Measurements from ENCODE around the gene AGPAT2. TPM values are rescaled to one million over a fixed set of nuclear protein-coding genes. Genes with fewer than 3 reads are reported as not detected.

The AGPAT2 gene
- total and polyA plus RNA-seq, 2 of the 4 experiments (the other 2 are of a cell fraction) = 16.1 to 39.5 TPM

- Histone ChIP-seq H3K23ac (ENCODE audit: low read depth, low read length) (no peak overlapping the region), H4K5ac (ENCODE audit: low read depth, low read length) (no peak overlapping the region), H3K79me1 (ENCODE audit: low read depth in 1 of 2, low read length in 2 of 2) (no peaks in the 10 kb centered on the region), H2AK9ac (replicated peaks; ENCODE audit: low read depth, low read length, poor library complexity) (no peak overlapping the region), H2BK15ac (ENCODE audit: low read depth, low read length) (no peak overlapping the region), H3K9ac (ENCODE audit: low read depth, low read length) (no peak overlapping the region), H2BK120ac (ENCODE audit: low read depth, low read length) (no peak overlapping the region), H3K9me1 (ENCODE audit: insufficient read depth, low read length) (no peaks in the 10 kb centered on the region), H3K56ac (ENCODE audit: extremely low read depth, insufficient read depth, low read length) (no peak overlapping the region), H3K36me3 (ENCODE audit: control insufficient read depth, insufficient read depth, low read length) (no peaks in the 10 kb centered on the region), H2AK5ac (ENCODE audit: low read depth, low read length) (no peak overlapping the region), H4K91ac (ENCODE audit: insufficient read depth, low read depth, low read length) (no peak overlapping the region), H3K27me3 (ENCODE audit: control insufficient read depth, insufficient read depth, low read length) (peaks cover 34% of the 10 kb centered on the region; the same call in 1 of the 2 replicates), H3K4me2 (ENCODE audit: low read depth, low read length) (no peak overlapping the region), H2AFZ (replicated peaks; ENCODE audit: low read length, poor library complexity) (no peak overlapping the region), H2BK5ac (ENCODE audit: low read depth, low read length, poor library complexity, severe bottlenecking) (no peak overlapping the region), H2BK20ac (ENCODE audit: low read depth, low read length) (no peak overlapping the region), H3K4me1 (ENCODE audit: control insufficient read depth, insufficient read depth, low read length) (peaks cover 4% of the 10 kb centered on the region; the same call in 1 of the 2 replicates), H3K14ac (replicated peaks; ENCODE audit: low read depth, low read length) (no peak overlapping the region), H4K8ac (ENCODE audit: low read depth in 2 of 2, low read length in 2 of 2) (no peak overlapping the region), H3K4me3 (ENCODE audit: insufficient read depth, low read depth, low read length) (peak overlapping the region; percentile 50), H3K4ac (ENCODE audit: low read depth, low read length) (no peak overlapping the region), H3K18ac (ENCODE audit: low read depth, low read length) (no peak overlapping the region), H4K20me1 (ENCODE audit: insufficient read depth, low read length) (no peaks in the 10 kb centered on the region; the same call in 1 of the 2 replicates), H3K27ac (ENCODE audit: insufficient read depth, low read length) (no peak overlapping the region), H3K9me3 (ENCODE audit: control insufficient read depth, insufficient read depth, low read length) (no peaks in the 10 kb centered on the region)
- in situ Hi-C loops (cut with MboI; ENCODE audit: low sequenced_read_pairs) (no loop called here), dilution Hi-C loops (cut with HindIII; ENCODE audit: low sequenced_read_pairs, unreplicated experiment) (no loop called here), intact Hi-C loops (cut with micrococcal nuclease) (no loop called here)
- ATAC-seq (ENCODE audit: low read depth) = peak; percentile 6; the same call in 1 of the 2 replicates
- 33% methylated on average over 13 of the region's 35 CpGs; no CpG with 5 or more reads in 1 of the 2 experiments for WGBS, 2 experiments (ENCODE audit: extremely low coverage in 2 of 2, insufficient read length in 1 of 2)
- no TSS peak for BruUV-seq (replicated peaks)
- ChIA-PET POLR2A (ENCODE audit: unreplicated experiment) (no interaction called here), CTCF (no interaction called here)
- DNase-seq = no peak
- TF ChIP-seq MAZ (IDR thresholded peaks at IDR 0.05; ENCODE audit: borderline replicate concordance, low read depth, low read length) (no peak), RCOR1 (IDR thresholded peaks at IDR 0.05; ENCODE audit: insufficient replicate concordance, low read length) (no peak), RAD21 (IDR thresholded peaks at IDR 0.05; ENCODE audit: low read length) (no peak), CEBPB (IDR thresholded peaks at IDR 0.05; ENCODE audit: low read depth, low read length) (no peak), ELK1 (IDR thresholded peaks at IDR 0.05; ENCODE audit: borderline replicate concordance, low read depth, low read length) (no peak), CTCF (conservative IDR thresholded peaks at IDR 0.05; ENCODE audit: low read depth, low read length) (no peak), NFE2L2 (IDR thresholded peaks at IDR 0.05; ENCODE audit: low read depth, low read length) (no peak), CHD1 (IDR thresholded peaks at IDR 0.05; ENCODE audit: low read depth, low read length) (no peak), RFX5 (IDR thresholded peaks at IDR 0.05; ENCODE audit: low read depth, low read length) (no peak), MAFK (IDR thresholded peaks at IDR 0.05; ENCODE audit: low read depth, low read length) (no peak), SMC3 (IDR thresholded peaks at IDR 0.05; ENCODE audit: low read depth, low read length) (no peak), USF2 (IDR thresholded peaks at IDR 0.05; ENCODE audit: low read depth, low read length) (no peak), FOS (IDR thresholded peaks at IDR 0.05; ENCODE audit: low read depth, low read length) (no peak), POLR2A (IDR thresholded peaks at IDR 0.05; ENCODE audit: low read depth, low read length) (no peak), MXI1 (IDR thresholded peaks at IDR 0.05; ENCODE audit: borderline replicate concordance, low read depth, low read length) (no peak)
Measured at GRCh38 chr9:136666372-136667213, 20.7 kb downstream of the AGPAT2 start.

Data from IMR-90 (cell line).